HUES48 (cell line): ENCODE results near the gene NUDT3.

Experiments used
- H3K27ac ChIP-seq: one replicate; pipeline ENCODE4 v1.7.0; 2013; ENCODE audit warnings: low read depth, low read length, inconsistent platforms
- H3K27me3 ChIP-seq: 2 replicates; pipeline ENCODE4 v1.6.1; 2013; ENCODE audit warnings: mild to moderate bottlenecking, low read length; ENCODE audit not compliant: control insufficient read depth, insufficient read depth
- H3K36me3 ChIP-seq: 2 replicates; pipeline ENCODE4 v1.6.1; 2013; ENCODE audit warnings: low read length; ENCODE audit not compliant: control insufficient read depth, insufficient read depth
- H3K4me1 ChIP-seq: 2 replicates; pipeline ENCODE4 v1.6.1; 2013; ENCODE audit warnings: mild to moderate bottlenecking, low read length; ENCODE audit not compliant: control insufficient read depth, insufficient read depth
- H3K4me3 ChIP-seq: 2 replicates; pipeline ENCODE4 v1.5.1; 2013; ENCODE audit warnings: mild to moderate bottlenecking, low read depth, low read length
- H3K9ac ChIP-seq: 2 replicates; pipeline ENCODE4 v1.6.1; 2013; ENCODE audit warnings: mild to moderate bottlenecking, low read depth, low read length, moderate library complexity
- H3K9me3 ChIP-seq: 2 replicates; pipeline ENCODE4 v1.6.1; 2013; ENCODE audit warnings: low read length; ENCODE audit not compliant: control insufficient read depth, insufficient read depth

The NUDT3 gene

GRCh38 chr6:34342247-34342646, 50.2 kb downstream of the NUDT3 start:
- H3K27ac ChIP-seq, result no peak overlapping the region
- H3K9ac ChIP-seq, result no peak overlapping the region
- no peak overlapping the region for H3K4me3 ChIP-seq
- no peaks in the 10 kb centered on the region for H3K9me3 ChIP-seq
- 0 out of 2 replicates have a peak, but pooled peaks cover 9% of the 10 kb centered on the region for H3K36me3 ChIP-seq
- 0 out of 2 replicates have a peak, but pooled peaks cover 8% of the 10 kb centered on the region for H3K4me1 ChIP-seq
- H3K27me3 ChIP-seq, result no peaks in the 10 kb centered on the region

DNA sequence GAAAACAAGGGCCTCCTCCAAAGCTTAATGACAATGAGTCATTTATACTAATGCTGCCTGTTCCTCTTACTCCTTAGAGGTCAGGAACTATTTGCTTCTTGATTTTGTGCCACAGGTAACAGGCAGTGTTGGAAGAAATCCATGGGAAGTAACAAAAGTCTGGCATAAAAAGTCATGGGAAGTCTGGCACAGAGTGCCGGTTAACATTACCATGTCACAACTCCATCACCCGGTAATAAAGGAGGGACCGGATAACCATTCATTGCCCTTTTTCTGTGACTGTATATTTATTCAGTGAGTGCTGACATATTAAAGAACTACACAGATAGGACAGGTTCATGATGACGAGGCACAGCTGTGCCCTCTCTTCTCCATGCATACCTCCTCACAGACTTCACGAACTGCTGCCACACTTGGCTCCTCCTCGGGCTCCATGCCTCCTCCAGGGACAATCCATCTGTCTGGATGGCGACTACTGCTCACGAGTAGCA, 50.9 kb downstream of the NUDT3 start:
- no peaks in the 10 kb centered on the region for H3K27me3 ChIP-seq

DNA sequence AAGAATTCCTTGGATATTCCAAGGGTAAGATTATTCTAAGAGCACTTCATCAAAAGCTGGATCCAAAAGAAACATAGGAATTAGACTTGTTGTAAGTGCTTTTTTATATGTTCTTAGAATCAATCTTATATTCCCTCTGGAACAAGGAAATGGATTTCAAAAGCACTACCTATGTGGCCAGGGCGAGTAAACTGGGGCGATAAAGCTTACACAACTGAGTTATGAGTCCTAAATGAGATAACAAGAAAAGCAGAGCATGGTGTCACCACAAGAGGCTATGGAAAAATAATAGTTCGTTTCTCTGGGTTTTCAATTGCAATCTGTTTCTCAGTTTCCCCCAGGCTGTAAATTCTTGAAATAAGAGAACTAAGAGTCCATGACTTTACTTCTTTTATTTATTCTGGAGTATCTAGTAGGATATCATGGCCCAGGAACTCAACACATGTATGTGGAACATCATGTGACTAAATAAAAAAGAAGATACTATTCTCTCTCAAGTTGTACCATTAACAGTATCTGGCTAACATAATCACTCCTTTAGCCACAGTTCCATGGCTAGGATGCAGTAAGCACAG, 51.5 kb downstream of the NUDT3 start:
- Histone ChIP-seq H3K9ac (no peak overlapping the region), H3K4me1 (0 out of 2 replicates have a peak, but pooled peaks cover 8% of the 10 kb centered on the region), H3K27ac (no peak overlapping the region), H3K9me3 (no peaks in the 10 kb centered on the region), H3K4me3 (no peak overlapping the region), H3K36me3 (0 out of 2 replicates have a peak, but pooled peaks cover 9% of the 10 kb centered on the region), H3K27me3 (no peaks in the 10 kb centered on the region)

More for the DNA sequence above, 50.9 kb downstream of the NUDT3 start:
- H3K27ac ChIP-seq, result no peak overlapping the region
- H3K36me3 ChIP-seq, result 0 out of 2 replicates have a peak, but pooled peaks cover 9% of the 10 kb centered on the region
- no peak overlapping the region for H3K4me3 ChIP-seq
- no peaks in the 10 kb centered on the region for H3K9me3 ChIP-seq
- H3K4me1 ChIP-seq, result 0 out of 2 replicates have a peak, but pooled peaks cover 8% of the 10 kb centered on the region
- no peak overlapping the region for H3K9ac ChIP-seq

GRCh38 chr6:34340394-34340793, 52.1 kb downstream of the NUDT3 start:
- Histone ChIP-seq H3K36me3 (0 out of 2 replicates have a peak, but pooled peaks cover 9% of the 10 kb centered on the region), H3K27me3 (no peaks in the 10 kb centered on the region), H3K4me3 (no peak overlapping the region), H3K9ac (no peak overlapping the region), H3K27ac (no peak overlapping the region), H3K4me1 (0 out of 2 replicates have a peak, but pooled peaks cover 8% of the 10 kb centered on the region), H3K9me3 (no peaks in the 10 kb centered on the region)

DNA sequence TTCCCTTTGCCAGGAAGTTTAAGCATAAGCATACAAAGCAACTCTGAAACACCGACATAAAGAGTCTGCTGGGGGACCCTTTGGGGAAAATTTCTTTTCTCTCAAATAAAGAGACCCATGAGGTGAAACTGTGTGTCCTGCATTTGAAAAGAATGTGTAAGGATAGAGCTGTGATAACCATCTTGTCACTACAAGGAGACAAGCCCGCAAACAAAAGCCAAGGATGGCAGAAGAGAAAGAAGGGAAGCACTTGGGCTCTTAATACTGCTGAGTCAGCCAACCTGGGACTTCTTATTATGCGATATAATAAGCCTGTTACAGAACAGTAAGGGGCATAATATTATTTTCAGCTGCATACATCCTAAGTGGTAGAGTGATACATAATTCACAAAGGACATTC, 52.5 kb downstream of the NUDT3 start:
- Histone ChIP-seq H3K9me3 (no peaks in the 10 kb centered on the region), H3K4me3 (no peak overlapping the region), H3K36me3 (0 out of 2 replicates have a peak, but pooled peaks cover 9% of the 10 kb centered on the region), H3K9ac (no peak overlapping the region), H3K4me1 (0 out of 2 replicates have a peak, but pooled peaks cover 8% of the 10 kb centered on the region), H3K27ac (peak overlapping the region; percentile 23), H3K27me3 (no peaks in the 10 kb centered on the region)

GRCh38 chr6:34339432-34339831, 53.0 kb downstream of the NUDT3 start:
- Histone ChIP-seq H3K9me3 (no peaks in the 10 kb centered on the region), H3K9ac (no peak overlapping the region), H3K4me3 (no peak overlapping the region), H3K36me3 (0 out of 2 replicates have a peak, but pooled peaks cover 9% of the 10 kb centered on the region), H3K27ac (peak overlapping the region; percentile 23), H3K4me1 (0 out of 2 replicates have a peak, but pooled peaks cover 8% of the 10 kb centered on the region), H3K27me3 (no peaks in the 10 kb centered on the region)

DNA sequence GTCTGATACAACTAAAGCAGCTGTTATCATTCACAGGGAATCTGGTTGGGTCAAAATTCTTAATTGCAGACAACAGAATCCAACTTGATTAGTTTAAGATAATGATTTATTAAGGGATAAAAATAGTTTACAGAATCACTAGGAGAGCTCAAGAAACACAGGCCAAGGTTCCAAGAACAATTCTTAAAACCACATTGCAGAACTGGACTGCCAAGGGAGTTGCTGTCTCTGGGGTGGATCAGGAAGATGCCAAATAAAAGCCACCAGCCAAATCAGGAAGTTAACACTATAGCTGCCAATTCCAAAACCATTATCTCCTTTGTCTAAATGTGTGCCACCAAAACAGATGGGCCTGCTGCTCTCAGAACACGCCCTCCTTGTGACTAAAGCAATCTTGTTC, 53.7 kb downstream of the NUDT3 start:
- no peak overlapping the region for H3K9ac ChIP-seq
- H3K4me3 ChIP-seq, result no peak overlapping the region
- H3K4me1 ChIP-seq, result 0 out of 2 replicates have a peak, but pooled peaks cover 8% of the 10 kb centered on the region
- 0 out of 2 replicates have a peak, but pooled peaks cover 9% of the 10 kb centered on the region for H3K36me3 ChIP-seq
- H3K27me3 ChIP-seq, result no peaks in the 10 kb centered on the region
- no peak overlapping the region for H3K27ac ChIP-seq
- no peaks in the 10 kb centered on the region for H3K9me3 ChIP-seq

DNA sequence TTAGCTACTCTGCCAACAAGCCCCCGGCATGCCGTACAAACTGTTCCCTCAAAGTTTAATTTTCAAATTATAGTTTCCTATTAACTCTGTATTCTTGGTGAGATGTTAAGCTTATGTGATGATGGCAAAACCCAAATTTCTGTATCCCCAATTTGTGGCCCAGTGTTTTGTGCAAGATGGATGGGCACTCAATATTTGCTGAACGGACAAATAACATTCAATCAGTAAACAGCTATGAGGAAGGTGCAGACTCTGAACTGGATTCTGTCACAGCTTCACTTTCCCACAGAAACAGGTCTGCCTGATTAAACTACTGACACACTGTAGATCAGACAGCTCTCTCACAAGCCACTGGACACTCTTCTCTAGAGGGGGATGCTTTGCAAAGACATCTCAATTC, 54.1 kb downstream of the NUDT3 start:
- Histone ChIP-seq H3K9me3 (no peaks in the 10 kb centered on the region), H3K36me3 (0 out of 2 replicates have a peak, but pooled peaks cover 9% of the 10 kb centered on the region), H3K27ac (no peak overlapping the region), H3K4me3 (no peak overlapping the region), H3K4me1 (0 out of 2 replicates have a peak, but pooled peaks cover 8% of the 10 kb centered on the region), H3K9ac (no peak overlapping the region), H3K27me3 (no peaks in the 10 kb centered on the region)

DNA sequence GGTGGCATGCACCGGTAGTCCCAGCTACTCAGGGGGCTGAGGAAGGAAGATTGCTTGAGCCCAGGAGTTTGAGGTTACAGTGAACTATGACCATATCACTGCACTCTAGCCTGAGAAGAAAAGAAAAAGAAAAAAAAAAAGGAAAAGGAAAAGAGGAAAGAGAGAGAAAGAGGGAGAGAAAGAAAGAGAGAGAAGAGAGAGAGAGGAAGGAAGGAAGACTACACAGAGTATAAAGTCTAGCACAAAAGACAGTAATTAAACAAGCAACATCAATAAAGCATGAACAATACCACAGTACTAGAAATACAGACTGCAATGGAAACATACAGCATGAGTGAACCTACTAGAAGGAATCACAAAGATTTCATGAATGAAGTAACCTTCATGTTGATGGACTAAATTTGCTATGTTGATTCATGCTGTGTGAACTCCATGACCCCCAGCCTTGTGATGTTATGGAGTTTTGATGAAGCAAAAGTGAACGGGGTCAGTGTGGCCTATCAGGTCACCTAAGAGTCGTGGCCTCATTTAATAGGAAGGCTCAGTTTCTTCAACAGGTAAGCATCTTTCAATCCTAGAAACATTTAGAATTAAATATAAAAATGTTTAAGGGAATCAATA, 57.6 kb downstream of the NUDT3 start:
- no peak overlapping the region for H3K4me3 ChIP-seq
- no peaks in the 10 kb centered on the region for H3K27me3 ChIP-seq
- H3K9me3 ChIP-seq, result no peaks in the 10 kb centered on the region
- no peak overlapping the region for H3K9ac ChIP-seq
- 0 out of 2 replicates have a peak, but pooled peaks cover under 1% of the 10 kb centered on the region for H3K4me1 ChIP-seq
- H3K27ac ChIP-seq, result no peak overlapping the region
- H3K36me3 ChIP-seq, result peaks cover 15% of the 10 kb centered on the region; the same call in 1 of the 2 replicates

GRCh38 chr6:34333858-34334257, 58.6 kb downstream of the NUDT3 start:
- Histone ChIP-seq H3K4me3 (no peak overlapping the region), H3K36me3 (peaks cover 13% of the 10 kb centered on the region; the same call in 1 of the 2 replicates), H3K27ac (no peak overlapping the region), H3K27me3 (no peaks in the 10 kb centered on the region), H3K9ac (no peak overlapping the region), H3K4me1 (no peaks in the 10 kb centered on the region), H3K9me3 (no peaks in the 10 kb centered on the region)
